Midbrain (tissue), 1 donor: Measurements from ENCODE around the gene CNIH4.
A peak's percentile ranks its signal among the peaks of the same experiment; 100 is the strongest.
"Not testable (repeated sequence)": the region's sequence is repeated elsewhere in the genome, so short reads cannot be mapped to it uniquely, and the experiment has no call there.

Experiments used
- DNase-seq: peaks from one replicate; lab custom pipeline; 2025; lab: John Stamatoyannopoulos, UW

Gene CNIH4

GRCh38 chr1:224349716-224350115, 7.0 kb upstream of the CNIH4 start:
- DNase-seq = not testable (repeated sequence)

DNA sequence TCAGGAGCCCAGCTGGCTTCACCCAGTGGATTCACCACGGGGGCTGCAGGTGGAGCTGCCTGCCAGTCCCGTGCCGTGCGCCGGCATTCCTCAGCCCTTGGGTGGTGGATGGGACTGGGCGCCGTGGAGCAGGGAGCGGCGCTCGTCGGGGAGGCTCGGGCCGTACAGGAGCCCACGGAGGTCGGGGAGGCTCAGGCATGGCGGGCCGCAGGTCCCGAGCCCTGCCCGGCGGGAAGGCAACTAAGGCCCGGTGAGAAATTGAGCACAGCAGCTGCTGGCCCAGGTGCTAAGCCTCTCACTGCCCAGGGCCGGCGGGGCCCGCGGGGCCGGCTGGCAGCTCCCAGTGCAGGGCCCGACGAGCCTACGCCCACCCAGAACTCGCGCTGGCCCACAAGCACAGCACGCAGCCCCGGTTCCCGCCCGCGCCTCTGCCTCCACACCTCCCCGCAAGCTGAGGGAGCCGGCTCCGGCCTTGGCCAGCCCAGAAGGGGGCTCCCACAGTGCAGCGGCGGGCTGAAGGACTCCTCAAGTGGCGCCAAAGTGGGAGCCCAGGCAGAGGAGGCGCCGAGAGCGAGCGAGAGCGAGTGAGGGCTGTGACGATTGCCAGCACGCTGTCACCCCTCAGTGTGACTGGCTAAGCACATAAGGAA, 4.1 kb upstream of the CNIH4 start:
- not testable (repeated sequence) for DNase-seq

DNA sequence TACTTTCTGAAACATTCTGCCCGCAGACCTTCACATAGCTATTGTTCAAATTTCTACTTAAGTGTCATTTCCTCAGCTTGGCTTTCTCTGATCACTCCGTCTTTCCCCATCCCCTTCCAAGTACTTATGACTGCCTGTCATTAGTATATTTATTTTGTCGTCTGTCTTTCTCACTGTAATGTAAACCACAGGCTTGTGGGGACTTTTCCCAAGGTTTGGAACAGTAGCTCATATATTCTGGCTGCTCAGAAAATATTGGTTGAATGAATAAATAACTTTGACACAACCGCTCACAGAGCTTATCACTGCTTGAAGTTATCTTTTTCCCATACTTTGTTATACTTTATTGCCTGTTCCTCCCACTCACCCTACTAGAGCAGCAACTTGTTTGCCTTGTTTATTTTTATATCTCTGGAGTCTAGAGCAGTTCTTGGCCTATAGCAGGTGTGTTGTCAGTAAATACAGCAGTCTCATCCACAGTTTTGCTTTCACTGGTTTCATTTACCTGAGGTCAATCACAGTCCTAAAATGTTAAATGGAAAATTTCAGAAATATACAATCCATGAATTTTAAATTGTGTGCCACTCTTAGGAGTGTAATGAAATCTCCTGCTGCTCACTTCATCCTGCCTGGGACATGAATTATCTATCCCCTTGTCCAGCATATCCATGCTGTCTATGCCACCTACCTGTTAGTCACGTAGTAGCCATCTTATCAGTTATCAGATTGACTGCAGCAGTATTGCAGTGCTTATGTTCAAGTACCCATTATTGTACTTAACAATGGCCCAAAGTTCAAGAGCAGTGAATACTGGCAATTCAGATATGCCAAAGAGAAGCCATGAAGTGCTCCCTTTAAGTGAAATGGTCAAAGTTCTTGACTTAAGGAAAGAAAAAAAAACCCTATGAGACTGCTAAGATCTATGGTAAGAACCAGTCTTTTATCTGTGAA, 2.4 kb upstream of the CNIH4 start:
- DNase-seq = no peak

GRCh38 chr1:224357626-224358124, 996 bp downstream of the CNIH4 start:
- no peak for DNase-seq

DNA sequence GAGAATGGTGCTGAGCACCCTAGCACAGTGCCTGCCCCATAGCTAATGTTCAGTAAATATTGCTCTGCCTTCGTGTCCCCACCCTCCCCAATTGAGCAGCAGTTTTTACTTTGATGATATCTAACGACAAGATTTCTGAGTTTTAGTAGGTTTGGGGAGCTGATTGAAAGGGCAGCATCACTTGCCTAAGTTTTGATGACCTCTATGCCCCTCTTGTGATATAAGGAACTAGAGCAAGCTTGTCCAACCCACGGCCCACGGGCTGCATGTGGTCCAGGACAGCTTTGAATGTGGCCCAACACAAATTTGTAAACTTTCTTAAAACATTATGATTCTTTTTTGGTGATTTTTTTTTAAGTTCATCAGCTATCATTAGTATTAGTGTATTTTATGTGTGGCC, 1.6 kb downstream of the CNIH4 start:
- DNase-seq = peak; percentile 3

DNA sequence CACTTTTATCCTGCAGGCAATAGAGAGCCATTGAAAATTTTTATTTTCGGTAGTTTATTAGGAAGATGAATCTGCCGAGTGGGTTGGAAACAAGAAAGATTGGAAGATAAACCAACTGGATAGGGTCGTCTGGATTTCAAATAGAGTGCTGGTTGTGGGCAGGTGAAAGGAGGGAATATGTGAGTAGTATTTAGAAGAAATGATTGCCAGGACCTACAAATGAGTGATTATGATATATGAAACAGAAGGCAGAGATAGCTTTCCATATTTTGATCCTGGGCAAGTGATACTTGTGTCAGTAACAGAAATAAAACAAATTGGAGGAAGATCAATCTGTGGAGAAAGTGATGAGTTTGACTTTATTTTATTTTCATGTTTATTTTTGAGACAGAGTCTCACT, 2.5 kb downstream of the CNIH4 start:
- DNase-seq = no peak

GRCh38 chr1:224368409-224368808, 11.7 kb downstream of the CNIH4 start:
- no peak for DNase-seq

DNA sequence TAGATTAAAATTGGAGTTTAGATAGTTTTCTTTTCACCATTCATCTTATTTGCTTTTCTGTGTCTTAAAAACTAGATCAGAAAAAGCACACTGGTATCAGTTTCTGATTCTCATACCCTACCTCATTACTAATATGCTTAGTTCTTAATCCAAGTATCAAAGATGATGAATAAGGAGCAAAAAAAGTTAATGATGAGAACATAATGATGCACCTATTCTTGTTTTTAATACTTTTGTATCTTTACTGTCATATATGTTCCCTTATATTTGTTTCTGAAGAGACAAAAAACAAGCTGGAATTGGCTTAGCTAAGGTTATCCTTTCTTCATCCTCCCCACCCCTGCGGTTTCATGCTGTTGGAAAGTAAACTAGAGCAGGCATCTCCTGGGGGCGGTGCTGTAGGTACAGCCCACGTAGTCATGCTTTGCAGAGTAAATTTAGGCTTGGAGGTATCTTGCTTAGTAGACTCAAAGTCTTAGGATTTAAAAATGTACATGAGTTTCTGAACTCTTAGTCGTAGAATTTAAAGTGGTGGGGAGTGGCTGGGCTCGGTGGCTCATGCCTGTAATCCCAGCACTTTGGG, 16.4 kb downstream of the CNIH4 start:
- DNase-seq = no peak

DNA sequence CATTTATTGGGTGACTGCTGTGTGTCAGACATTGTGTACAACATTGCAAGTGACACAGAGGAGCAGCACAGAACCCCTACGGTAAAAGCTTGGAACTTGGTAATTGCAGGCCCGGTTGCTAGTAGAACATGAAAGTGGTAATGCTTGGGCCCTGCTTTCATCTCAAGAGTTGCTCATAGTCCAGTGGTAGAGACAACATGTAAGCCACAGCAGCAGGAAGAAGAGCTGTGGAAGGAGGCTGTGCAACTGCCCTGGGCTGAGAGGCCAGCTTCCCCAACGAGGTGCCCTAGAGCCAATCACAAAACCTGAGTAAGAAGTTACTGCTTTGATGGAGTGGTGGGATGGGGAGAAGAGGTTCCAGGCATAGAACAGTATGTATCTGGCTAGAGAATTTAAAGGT, 18.4 kb downstream of the CNIH4 start:
- DNase-seq = no peak

DNA sequence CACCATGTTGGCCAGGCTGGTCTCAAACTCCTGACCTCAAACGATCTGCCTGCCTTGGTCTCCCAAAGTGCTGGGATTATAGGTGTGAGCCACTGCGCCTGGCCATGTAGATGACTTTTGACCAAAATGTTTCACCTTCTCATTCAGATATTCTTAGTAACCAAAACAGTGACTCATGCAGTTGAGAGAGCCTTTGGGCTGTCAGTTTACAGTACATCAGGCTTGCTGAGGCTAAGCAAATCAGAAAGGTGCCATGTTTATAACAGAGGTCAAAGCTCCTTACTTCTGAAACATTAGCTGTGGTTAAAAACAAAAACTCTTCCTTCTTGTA, 21.0 kb downstream of the CNIH4 start:
- no peak for DNase-seq

GRCh38 chr1:224378855-224379631, 22.4 kb downstream of the CNIH4 start:
- DNase-seq = no peak

DNA sequence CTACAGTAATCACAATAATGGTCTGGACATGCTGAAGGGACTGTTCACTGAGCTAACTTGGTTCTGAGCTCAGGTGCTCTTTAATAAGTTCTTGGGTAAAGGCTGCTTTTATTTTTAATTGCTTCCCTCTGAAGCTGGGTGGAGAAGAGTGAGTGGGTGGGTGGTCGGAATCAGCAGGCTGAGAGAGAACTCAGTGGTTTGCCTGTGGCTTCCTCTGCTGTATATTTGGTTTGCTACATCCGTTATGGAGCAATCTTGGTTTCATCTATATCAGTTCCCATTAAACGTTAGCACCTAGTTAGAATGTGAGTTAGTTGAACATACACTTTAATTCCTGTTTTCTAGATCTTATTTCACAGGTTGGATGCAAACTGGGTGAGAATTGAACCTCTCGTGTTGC, 23.3 kb downstream of the CNIH4 start:
- no peak for DNase-seq

DNA sequence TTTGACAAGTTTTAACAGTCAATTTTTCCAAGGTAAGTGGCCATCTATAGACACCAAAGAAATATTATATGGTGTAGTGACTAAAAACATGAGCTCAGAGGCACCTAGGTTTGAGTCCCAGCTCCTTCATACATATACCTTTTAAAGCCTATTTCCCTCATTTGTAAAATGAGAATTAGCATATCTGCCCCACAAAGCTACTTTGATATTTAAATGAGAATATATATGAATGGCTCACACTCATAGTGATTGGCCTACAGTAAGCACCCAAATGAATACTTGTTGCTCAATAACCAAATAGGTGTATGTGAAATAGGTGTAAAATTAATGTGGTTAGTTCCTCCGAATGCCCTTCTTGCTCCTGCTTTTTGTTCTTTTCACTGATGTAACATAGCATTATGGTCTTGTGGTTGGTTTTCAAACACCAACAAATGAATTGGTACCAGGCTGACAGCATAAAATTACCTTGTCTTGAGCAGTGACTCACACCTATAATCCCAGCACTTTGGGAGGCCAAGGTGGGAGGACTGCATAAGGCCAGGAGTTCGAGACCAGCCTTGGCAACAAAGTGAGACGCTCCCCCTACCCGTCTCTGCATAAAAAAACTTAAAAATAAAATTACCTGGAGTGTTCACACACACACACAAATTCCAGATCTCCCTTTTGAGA, 25.3 kb downstream of the CNIH4 start:
- DNase-seq = no peak

DNA sequence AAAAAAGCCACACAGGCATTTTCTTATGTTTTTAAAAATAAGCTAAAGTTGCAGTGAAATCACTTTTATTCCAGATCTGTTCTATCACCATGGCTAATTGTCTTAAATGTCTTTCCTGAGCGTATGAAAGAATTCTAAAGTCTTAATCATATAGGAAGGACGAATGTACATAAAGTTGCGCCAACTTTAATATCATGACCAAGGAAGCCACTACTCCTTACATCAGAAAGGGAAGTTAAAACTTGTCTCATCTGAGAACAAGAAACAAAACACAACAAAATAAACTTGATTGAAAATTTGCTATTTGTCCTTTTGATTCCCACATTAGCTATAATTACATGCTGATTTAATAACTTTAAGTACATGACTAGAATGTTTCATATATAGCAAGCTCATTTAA, 26.5 kb downstream of the CNIH4 start:
- no peak for DNase-seq

DNA sequence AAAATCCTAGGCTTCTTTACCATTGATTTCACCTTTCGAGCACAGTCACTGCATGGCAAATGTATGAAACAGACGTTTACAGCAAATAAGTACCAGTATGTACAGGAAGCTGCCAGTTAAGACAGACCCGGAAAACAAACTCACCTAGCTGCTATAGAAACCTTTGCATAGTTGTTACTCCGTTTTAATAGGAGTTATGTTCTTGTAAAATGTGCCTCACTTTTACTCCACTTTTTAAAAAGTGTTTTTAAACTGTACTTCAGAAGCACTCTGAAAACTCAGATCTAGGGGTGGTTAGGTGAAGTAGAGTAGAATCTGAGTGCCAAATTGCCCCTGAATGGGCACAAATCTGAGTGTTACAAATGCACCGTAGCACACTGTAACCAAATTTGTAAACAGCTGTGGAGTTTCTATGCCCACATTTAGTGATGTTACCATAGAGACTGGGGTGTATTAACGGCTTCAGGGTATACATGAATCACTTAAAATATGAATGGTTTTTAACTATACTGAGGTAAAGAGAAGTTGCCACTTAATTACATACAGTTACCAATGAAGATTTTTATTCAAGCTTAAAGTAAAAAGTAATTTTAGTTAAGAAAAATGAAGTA, 30.7 kb downstream of the CNIH4 start:
- no peak for DNase-seq

- DNase-seq = no peak
Measured at GRCh38 chr1:224387943-224388342, 31.3 kb downstream of the CNIH4 start.

DNA sequence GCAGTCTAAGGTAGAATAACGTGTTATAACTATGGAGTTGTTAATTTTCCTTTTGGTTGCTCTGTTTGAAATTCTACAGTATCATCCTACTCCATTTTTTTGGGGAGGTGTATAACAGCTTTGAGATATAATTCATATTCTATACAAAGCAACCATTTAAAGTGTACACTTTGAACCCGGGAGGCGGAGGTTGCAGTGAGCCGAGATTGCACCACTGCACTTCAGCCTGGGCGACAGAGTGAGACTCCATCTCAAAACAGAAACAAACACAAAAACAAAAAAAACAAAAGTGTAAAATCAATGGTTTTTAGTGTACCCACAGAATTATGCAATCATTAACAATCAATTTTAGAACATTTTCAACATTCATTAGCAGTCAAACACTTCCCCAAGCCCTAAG, 33.8 kb downstream of the CNIH4 start:
- no peak for DNase-seq

DNA sequence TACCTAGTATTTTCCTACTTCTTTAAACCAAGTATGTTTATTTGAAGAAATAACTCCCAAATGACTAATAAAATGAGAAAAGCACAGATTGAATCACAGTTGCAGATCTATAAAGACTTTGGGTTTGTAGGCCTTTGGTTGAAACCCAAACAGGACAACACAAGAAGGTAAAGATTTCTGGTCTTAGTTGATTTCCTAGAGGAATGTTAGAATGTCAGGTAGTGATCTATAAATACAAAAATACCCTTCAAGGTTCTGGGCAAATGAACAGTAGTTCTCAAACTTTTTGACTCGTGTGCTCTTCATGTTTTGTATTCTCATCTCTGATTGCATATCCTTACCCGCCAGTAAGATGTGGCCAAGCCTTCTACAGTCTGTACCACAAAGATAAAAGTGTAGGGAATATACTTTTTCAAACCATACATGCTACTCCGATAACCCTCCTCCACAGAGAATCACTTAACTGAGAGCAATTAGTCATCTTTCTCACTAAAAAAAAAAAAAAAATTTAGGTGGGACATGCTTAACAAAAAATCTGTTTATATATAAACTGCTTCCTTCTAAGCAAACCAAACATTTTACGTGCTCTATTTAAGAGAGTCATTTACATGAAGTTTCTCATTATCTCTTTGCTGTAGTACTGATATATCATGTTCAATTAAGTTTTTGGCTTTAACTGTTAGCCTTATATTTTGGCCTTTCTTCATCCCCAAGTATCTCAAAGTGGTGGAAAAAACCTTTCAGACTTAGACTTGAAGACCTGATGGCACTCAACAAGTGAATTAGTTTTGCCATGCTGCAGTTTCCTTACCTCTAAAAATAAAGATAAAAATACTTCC, 36.0 kb downstream of the CNIH4 start:
- DNase-seq = no peak

- DNase-seq = no peak
Measured at GRCh38 chr1:224393294-224393693, 36.6 kb downstream of the CNIH4 start.

GRCh38 chr1:224399887-224400286, 43.2 kb downstream of the CNIH4 start:
- DNase-seq = no peak
